Non-pigmented ciliary epithelial cell (primary cell): ENCODE measurements around the gene TMEM141.
"Not testable (repeated sequence)": the region's sequence is repeated elsewhere in the genome, so short reads cannot be mapped to it uniquely, and the experiment has no call there.

Experiments used
- DNase-seq: peaks from one replicate; pipeline ENCODE4 v3.0.0-alpha.2; 2010; ENCODE audit warnings: low read depth

Gene TMEM141

GRCh38 chr9:136794281-136794999 is 3.3 kb downstream of the TMEM141 start:
- no peak for DNase-seq

- DNase-seq: no peak
Measured at GRCh38 chr9:136795000-136795348, 3.8 kb downstream of the TMEM141 start.

- no peak for DNase-seq
Measured at GRCh38 chr9:136796238-136796774, 5.2 kb downstream of the TMEM141 start, which contains the start of gene CCDC183. Gene CCDC183 (plus strand): TSS chr9:136796338. CDS start chr9:136796398, 60 bp downstream.

DNA sequence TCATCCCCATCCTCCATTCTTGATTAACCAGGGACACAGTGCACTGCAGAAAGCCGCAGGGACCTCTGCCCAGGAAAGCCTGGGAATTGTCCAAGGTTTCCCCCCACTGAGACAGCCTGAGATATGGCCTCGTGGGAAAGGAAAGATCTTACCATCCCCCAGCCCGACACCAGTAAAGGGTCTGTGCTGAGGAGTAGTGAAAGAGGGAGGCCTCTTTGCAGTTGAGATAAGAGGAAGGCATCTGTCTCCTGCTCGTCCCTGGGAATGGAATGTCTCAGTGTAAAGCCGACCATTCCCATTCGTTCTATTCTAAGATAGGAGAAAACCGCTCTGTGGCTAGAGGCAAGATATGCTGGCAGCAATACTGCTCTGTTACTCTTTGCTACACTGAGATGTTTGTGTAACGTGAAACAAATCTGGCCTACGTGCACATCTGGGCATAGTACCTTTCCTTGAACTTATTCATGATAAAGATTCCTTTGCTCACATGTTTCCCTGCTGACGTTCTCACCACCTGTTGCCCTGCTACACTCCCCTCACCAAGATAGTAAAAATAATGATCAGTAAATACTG is 5.7 kb downstream of the TMEM141 start:
- not testable (repeated sequence) for DNase-seq

- DNase-seq: no peak
Measured at GRCh38 chr9:136798708-136799078, 7.5 kb downstream of the TMEM141 start.

- no peak for DNase-seq
Measured at GRCh38 chr9:136799079-136799853, 8.1 kb downstream of the TMEM141 start.

GRCh38 chr9:136799854-136800657 is 8.9 kb downstream of the TMEM141 start:
- no peak for DNase-seq

- no peak for DNase-seq
Measured at GRCh38 chr9:136802321-136802720, 11.2 kb downstream of the TMEM141 start.

GRCh38 chr9:136803009-136803550 is 11.9 kb downstream of the TMEM141 start:
- not testable (repeated sequence) for DNase-seq

GRCh38 chr9:136803551-136804508 is 12.7 kb downstream of the TMEM141 start:
- DNase-seq: no peak

DNA sequence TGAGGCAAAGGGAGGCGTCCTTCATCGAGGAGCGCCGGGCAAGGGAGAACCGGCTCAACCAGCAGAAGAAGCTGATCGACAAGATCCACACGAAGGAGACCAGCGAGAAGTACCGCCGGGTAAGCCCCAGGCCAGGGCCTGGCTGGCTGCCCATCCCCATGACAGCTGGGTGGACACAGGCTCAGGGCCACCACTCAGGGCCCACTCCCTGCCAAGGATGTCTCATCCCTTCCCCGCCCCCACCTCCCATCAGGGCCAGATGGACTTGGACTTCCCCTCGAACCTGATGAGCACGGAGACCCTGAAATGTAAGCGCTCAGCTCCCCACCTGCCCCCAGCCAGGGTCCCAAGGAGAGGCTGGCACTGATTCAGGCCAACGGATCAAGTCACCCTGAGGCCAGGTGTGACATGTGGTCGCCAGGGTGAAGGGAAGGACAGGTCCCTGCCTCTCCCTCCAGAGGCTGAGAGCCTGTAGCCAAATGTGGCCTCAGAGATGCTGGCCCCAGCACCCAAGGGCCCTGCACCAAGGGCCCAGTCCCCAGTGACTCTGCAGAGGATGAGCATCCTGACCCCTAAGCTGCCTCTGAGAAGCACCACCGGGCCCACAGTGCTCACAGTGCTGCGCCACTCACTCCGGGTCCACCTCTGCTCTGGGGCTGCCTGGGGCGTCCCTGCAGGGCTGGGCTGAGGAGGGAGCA is 13.5 kb downstream of the TMEM141 start:
- DNase-seq: no peak

DNA sequence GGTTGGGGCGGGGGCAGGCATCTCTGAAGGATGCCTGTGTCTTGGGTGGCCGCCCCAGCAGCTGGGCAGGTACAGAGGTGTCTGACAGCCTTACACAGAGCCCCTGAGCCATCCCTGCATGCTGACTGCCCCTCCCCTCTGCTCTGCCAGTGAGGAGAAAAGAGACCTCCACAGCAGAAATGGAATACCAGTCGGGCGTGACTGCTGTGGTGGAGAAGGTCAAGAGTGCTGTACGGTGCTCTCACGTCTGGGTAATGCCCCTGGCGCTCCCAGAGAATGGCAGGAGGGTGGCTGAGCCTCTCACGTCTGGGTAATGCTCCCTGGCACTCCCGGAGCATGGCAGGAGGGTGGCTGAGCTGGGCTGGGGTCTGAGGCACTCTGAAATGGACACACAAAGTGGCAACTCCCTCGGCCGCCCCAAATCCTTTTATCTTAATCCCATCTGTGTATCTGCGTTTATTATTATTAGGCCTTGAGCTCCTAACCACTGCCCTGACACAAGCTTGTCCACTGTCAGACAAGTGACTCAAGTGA is 14.1 kb downstream of the TMEM141 start:
- DNase-seq: no peak

- no peak for DNase-seq
Measured at GRCh38 chr9:136806067-136806466, 14.9 kb downstream of the TMEM141 start.

GRCh38 chr9:136806631-136807201 is 15.6 kb downstream of the TMEM141 start:
- no peak for DNase-seq

DNA sequence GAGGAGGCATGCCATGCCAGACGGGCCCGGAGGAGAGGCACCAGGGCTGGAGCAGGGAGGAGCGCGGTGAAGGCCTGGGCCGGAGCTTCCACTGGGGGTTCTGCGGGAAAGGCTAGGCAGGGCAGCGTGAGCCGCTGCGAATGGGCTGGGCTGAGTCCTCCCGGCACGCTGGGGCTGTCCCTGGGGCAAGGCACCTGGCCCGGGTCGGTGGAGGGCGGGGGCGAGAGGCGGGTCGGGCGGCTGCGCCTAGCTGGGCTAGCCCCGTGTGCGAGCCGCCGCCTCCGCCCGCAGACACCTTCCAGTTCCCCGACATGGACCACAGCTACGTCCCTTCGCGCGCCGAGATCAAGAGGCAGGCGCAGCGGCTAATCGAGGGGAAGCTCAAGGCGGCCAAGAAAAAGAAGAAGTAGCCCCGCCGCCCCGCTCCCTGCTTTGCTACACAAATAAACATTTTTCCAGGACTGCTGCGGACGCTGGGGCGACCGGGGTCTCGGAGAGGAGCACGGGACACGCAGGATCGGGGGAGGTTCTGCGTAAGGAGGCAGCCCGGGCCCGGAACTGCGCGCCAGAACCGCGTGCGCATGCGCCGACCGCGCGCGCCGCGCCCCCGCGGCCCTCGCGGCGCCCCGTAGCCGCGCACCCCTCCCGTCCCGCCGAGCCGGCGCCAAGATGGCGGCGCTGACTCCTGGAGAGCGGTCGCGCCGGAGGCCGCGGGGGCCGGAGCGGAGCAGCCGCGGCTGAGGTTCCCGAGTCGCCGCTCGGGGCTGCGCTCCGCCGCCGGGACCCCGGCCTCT is 16.3 kb downstream of the TMEM141 start, which contains the start of gene RABL6:
Gene RABL6, plus strand, starts transcription at position 668 of the 794 bp plus-strand sequence. CDS start 249 bp downstream, outside the sequence.
- DNase-seq: no peak

DNA sequence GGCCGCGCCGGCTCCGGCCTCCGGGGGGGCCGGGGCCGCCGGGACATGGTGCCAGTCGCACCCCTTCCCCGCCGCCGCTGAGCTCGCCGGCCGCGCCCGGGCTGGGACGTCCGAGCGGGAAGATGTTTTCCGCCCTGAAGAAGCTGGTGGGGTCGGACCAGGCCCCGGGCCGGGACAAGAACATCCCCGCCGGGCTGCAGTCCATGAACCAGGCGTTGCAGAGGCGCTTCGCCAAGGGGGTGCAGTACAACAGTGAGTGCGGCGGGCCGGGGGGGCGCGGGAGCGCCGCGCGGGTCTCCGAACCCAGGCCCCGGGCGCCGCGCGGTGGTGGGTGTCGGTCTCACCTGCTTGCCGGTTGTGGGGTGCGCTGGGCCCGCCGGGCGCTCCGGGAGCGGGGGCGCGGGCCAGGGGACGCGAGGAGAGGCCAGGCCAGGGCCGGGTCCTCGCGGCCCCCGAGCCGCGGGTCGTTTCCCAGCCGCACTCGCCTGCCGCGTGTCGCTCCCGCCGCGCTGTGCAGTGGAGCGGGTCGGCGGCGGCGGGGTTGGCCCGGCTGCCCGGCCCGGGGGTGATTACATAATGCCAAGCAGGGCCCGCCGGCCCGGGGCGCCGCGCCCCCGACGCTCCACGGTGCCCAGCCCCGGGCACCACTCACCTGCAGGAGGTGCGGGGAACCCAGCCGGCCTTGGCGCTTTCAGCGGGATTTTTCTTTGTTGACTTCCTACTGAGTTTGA is 17.1 kb downstream of the TMEM141 start:
- no peak for DNase-seq

GRCh38 chr9:136808806-136809158 is 17.6 kb downstream of the TMEM141 start:
- no peak for DNase-seq
